ENCODE measurements around the gene TRIM66. TPM values are rescaled to one million over a fixed set of nuclear protein-coding genes. Genes with fewer than 3 reads are reported as not detected.

Gene TRIM66
- total RNA-seq, 2 donors from 2014 or later: 10.2 to 18.1 TPM

GRCh38 chr11:8694137-8694536 is 11.7 kb upstream of the TRIM66 start:
- no peak for TF ChIP-seq CTCF (IDR thresholded peaks at IDR 0.05)
- peaks cover 0 to 5% of the 10 kb centered on the region in 2 donors for H3K4me1 ChIP-seq (ENCODE audit: control insufficient read depth in 1 of 2, low read depth in 2 of 2)
- H3K27me3 ChIP-seq (replicated peaks; ENCODE audit: insufficient read depth): no peaks in the 10 kb centered on the region
- peaks cover 66% of the 10 kb centered on the region for H3K36me3 ChIP-seq
- no peak for DNase-seq (ENCODE audit: low spot score)
- no peaks in the 10 kb centered on the region for H3K9me3 ChIP-seq
- no peak overlapping the region for H3K4me3 ChIP-seq
- no peak for ATAC-seq (ENCODE audit: insufficient number of reproducible peaks, low FRiP score, low read depth)
- no peak overlapping the region for H3K27ac ChIP-seq

GRCh38 chr11:8693555-8693954 is 11.1 kb upstream of the TRIM66 start:
- DNase-seq (ENCODE audit: low spot score) (no peak), ATAC-seq (ENCODE audit: insufficient number of reproducible peaks, low FRiP score, low read depth) (no peak)
- Histone ChIP-seq H3K27me3 (replicated peaks; ENCODE audit: insufficient read depth) (no peaks in the 10 kb centered on the region), H3K4me1 (ENCODE audit: control insufficient read depth in 1 of 2, low read depth in 2 of 2) (peaks cover 0 to 6% of the 10 kb centered on the region in 2 donors), H3K27ac (no peak overlapping the region), H3K4me3 (no peak overlapping the region), H3K9me3 (no peaks in the 10 kb centered on the region), H3K36me3 (peaks cover 60% of the 10 kb centered on the region)
- TF ChIP-seq CTCF (IDR thresholded peaks at IDR 0.05): no peak

- H3K9me3 ChIP-seq: no peaks in the 10 kb centered on the region
- peak overlapping the region in 1 of 2 donors; percentile 3 for H3K27ac ChIP-seq
- H3K27me3 ChIP-seq (replicated peaks; ENCODE audit: insufficient read depth): no peaks in the 10 kb centered on the region
- H3K36me3 ChIP-seq: peaks cover 55% of the 10 kb centered on the region
- ATAC-seq (ENCODE audit: insufficient number of reproducible peaks, low FRiP score, low read depth): no peak
- DNase-seq (ENCODE audit: low spot score): no peak
- H3K4me1 ChIP-seq (ENCODE audit: control insufficient read depth in 1 of 2, low read depth in 2 of 2): peaks cover under 1 to 9% of the 10 kb centered on the region in 2 donors
- no peak for TF ChIP-seq CTCF (IDR thresholded peaks at IDR 0.05)
- H3K4me3 ChIP-seq: no peak overlapping the region
These were observed 10.6 kb upstream of the TRIM66 start for GRCh38 chr11:8693010-8693551.

- Histone ChIP-seq H3K36me3 (peaks cover 51% of the 10 kb centered on the region), H3K4me3 (no peak overlapping the region), H3K27me3 (replicated peaks; ENCODE audit: insufficient read depth) (no peaks in the 10 kb centered on the region), H3K9me3 (no peaks in the 10 kb centered on the region), H3K27ac (no peak overlapping the region), H3K4me1 (ENCODE audit: control insufficient read depth in 1 of 2, low read depth in 2 of 2) (peaks cover 5 to 16% of the 10 kb centered on the region in 2 donors)
- ATAC-seq (ENCODE audit: insufficient number of reproducible peaks, low FRiP score, low read depth) (no peak), DNase-seq (ENCODE audit: low spot score) (no peak)
- TF ChIP-seq CTCF (IDR thresholded peaks at IDR 0.05): no peak
These were observed 10.0 kb upstream of the TRIM66 start for GRCh38 chr11:8692417-8692816.

GRCh38 chr11:8691601-8692000 is 9.1 kb upstream of the TRIM66 start:
- Histone ChIP-seq H3K27ac (no peak overlapping the region), H3K9me3 (no peaks in the 10 kb centered on the region), H3K27me3 (replicated peaks; ENCODE audit: insufficient read depth) (no peaks in the 10 kb centered on the region), H3K4me1 (ENCODE audit: control insufficient read depth in 1 of 2, low read depth in 2 of 2) (peaks cover 5 to 16% of the 10 kb centered on the region in 2 donors), H3K4me3 (no peak overlapping the region), H3K36me3 (peaks cover 43% of the 10 kb centered on the region)
- TF ChIP-seq CTCF (IDR thresholded peaks at IDR 0.05): no peak
- DNase-seq (ENCODE audit: low spot score): no peak
- ATAC-seq (ENCODE audit: insufficient number of reproducible peaks, low FRiP score, low read depth): no peak

All from thoracic aorta (tissue), 2 donors.